GM21390 (cell line): ENCODE measurements around the gene TRMT61A.

ENCODE experiments used
- ATAC-seq: cut with Tn5 transposase; IDR thresholded peaks from one replicate; pipeline ENCODE4 v1.9.1; 2021; ENCODE audit not compliant: unreplicated experiment

Gene TRMT61A

DNA sequence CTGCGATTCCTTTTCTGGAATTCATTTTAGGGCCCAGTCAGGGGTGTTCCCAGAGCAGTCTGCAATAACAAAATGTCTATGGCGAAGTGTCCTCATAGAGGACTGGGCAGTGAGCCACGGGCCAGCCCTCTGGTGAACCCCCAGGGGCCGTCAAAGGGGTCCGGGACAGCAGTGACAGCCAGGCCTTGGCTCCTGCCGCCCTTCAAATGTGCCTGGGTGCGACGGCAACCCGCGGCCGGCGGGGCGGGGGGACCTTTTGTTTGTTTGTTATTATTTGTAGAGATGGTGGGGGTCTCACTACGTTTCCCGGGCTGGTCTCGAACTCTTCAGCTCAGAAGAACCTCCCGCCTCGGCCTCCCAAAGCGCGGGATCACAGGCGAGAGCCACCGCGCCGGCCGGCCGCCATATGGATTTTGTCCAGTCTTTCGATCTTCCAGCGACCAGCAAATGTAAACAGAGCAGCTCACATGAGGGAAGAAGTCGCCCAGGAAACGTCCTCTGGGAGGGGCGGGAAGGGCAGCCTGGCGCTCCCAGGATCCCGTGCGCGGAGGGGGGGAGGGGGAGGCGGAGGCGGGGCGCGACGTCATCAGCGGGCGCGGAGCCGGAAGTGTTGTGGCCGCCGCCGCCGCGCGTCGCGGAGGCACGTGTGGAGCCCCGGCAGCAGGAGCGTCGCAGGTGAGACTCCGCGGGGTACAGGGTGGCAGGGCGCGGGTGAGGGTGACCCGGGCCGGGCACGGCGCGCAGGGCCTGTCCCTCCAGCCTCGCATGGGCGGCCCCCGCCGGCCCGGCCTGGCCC is at the start of gene TRMT61A:
TRMT61A (plus strand) TSS at position 610 of the 796 bp plus-strand sequence. CDS start 783 bp downstream, outside the sequence.
- no peak for ATAC-seq

- peak; percentile 61 for ATAC-seq
Observed at GRCh38 chr14:103480595-103480994, 48.4 kb upstream of the TRMT61A start.

DNA sequence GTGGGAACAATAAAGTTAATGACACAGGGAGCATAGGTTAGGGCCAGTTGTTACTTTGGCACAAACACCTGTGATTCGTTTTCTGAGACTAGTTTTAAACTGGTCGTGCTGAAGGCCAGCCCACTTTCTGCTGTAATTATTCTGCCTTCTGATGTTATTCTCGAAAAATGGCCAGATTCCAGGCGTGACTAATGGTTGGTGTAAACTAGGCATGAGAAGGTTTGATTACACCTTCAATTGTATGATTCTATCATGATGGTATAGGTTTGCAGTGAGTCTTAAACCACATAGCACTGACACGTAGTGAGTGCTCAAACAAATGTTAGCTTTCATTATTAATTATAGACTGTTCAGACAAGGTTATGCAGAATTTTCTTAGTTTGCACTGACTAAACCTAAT is 45.4 kb upstream of the TRMT61A start:
- no peak for ATAC-seq

- no peak for ATAC-seq
Observed at GRCh38 chr14:103485504-103485903, 43.5 kb upstream of the TRMT61A start.

DNA sequence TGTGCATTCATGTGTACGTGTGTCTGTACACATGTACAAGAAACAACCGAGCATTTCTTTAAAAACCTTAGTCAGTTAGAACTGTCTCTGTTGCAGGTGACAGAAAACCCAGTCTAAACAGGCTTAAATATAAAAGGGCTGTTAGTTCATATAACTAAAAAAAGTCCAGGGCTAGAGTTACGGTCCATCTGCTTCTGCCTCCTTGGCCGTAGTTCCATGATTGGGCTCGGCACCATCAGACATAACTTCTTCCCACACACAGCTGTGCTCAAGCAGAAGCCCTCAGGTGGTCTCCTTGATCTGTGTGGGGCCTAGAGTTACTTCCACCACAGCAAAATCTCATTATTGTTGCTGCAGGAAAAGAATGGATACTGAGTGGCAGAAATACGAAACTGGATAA is 40.9 kb upstream of the TRMT61A start:
- ATAC-seq, result no peak

DNA sequence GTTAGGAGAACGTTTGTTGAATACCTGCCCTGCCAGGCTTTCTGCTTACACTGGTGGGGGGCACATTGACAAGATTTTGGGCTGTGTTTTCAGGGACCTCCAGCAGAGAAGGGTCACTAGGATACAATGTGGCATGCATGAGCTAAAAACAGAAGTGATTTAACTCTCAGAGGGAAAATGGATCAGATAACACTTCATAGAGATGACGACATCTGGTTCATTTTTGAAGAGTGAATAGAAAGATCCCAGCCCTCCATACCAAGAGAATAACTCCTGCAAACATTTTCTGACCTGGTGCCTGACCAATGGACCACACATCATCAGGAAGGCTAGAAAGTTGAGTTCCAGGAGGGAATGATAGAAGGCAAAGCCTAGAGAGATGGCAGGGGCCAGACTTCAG is 40.0 kb upstream of the TRMT61A start:
- ATAC-seq, result no peak

GRCh38 chr14:103489621-103490020 is 39.4 kb upstream of the TRMT61A start:
- ATAC-seq, result no peak

- no peak for ATAC-seq
Observed at GRCh38 chr14:103491691-103492090, 37.3 kb upstream of the TRMT61A start.

DNA sequence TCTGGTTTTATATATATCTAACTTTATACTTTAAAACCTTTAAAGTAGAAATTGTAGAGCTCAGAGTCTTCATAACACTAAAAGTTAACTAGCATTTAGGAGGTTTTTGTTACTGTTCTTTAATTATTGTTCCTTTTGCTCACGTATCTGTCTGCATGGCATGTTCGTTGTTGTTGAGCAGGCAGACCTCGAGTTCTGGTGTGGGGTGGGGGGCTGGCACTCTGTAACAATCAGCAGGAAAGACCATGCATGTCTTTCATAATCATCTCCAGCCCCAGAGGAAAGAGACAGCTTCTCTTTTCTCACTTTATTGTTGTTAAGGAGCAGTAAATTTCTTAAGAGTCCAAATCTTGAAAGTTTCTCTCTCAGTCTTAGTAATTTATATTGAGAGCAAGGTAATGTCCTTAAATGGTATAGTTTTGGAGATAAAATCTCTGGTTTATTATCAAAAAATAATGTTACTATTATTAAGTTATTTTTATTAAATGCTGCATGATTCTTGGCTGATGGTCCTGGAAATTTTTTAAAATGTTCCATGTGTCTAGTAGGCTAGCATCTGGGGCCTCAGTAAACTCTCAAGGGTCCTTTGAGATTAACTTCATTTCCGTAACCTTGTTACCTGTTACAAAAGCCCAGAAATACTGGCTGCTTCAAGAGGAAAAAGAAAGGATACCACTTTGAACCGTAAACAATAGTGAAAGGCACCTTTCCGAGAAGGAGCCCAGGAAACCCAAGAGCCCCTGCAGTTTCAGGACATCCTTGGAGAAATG is 36.7 kb upstream of the TRMT61A start:
- no peak for ATAC-seq

GRCh38 chr14:103495854-103496253 is 33.1 kb upstream of the TRMT61A start:
- ATAC-seq, result no peak

GRCh38 chr14:103496776-103497175 is 32.2 kb upstream of the TRMT61A start:
- ATAC-seq, result no peak

DNA sequence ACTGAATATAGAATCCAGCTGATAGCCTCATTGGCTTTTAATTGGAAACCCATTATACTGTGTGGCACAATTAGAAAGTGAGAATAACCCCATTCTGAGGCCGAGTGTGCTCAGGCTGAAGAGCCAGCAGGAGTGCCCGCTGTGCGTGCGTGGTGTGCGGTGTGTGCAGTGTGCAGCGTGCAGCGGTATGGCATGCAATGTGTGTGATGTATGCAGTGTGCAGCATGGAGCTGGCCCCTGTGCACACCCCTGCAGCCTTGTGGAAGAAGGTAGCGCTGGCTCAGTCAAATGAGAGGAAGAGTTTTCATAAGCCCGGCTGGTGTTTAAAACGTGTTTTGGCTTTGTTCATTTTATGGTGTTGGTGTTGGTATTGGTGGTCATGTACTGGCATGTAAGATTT is 29.3 kb upstream of the TRMT61A start:
- ATAC-seq, result no peak

DNA sequence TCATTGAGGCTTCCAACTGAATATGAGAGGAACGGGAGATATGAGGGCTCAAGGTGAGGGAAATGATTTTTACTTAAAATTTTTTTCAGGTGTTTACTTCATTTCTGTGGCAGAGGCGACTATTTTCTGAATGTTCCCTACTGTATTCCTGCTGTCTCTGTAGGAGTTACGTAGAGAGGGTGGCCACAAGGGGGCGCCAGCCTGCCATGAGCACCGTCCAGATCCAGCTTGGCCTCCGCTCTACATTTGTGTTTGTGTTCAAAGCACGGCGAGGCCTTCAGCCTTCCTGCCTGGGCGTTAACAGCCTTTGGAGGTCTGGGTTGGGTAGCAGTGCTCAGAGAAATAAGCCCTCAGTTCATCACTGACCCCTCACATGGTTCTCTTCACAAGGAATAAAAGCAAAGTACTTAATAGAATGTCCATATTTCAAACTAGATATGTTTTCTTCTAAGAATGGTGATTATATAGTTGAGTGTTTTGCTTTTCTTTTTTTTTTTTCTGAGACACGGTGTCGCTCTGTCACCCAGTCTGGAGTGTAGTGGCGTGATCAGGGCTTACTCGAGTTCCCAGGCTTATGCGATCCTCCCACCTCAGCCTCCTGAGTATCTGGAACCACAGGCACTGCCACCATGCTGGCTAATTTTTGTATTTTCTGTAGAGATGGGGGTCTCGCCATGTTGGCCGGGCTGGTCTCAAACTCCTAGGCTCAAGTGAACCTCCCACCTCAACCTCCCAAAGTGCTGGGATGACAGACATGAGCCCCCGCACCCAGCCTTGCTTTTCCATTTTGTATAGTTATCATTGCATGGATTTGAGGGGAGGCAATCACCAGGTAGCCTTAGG is 28.6 kb upstream of the TRMT61A start:
- ATAC-seq, result no peak

DNA sequence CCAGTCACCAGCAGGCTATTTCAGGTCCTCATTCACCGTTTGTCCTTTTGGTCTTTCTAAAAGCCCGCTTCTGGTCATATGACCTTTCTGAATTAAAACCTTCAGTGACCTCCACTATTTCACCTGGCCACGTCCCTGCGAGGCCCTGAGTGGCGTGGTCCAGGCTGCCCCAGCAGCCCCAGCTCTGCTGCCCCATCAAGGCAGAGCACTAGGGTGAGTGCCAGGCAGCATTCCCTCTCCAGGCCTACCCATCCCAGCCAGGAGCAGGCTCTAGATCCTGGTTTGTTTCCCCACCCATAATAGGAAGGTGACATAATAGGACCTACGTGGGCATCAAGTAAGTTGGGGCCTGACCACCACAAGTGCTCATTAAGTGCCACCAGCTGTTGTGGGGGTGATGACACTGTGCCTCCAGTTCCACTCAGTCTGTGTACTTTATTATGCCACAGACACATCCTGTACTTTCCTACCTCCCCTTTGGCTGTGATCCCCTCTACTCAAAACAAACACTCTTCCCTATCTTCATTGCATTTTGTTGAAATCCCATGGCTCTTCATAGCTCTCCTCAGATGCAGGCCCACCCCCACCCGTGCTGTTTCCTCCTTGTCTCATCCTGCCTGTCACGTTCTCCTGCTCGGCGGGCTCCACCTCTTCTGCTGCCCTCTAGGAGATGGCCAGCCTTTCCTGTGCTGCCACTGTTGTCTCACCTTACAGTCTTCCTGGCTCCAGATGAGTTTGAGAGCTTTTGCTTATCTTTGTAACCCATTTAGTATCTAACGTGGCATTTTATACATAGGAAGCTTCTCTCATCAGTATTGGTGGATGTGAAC is 27.7 kb upstream of the TRMT61A start:
- ATAC-seq, result no peak

DNA sequence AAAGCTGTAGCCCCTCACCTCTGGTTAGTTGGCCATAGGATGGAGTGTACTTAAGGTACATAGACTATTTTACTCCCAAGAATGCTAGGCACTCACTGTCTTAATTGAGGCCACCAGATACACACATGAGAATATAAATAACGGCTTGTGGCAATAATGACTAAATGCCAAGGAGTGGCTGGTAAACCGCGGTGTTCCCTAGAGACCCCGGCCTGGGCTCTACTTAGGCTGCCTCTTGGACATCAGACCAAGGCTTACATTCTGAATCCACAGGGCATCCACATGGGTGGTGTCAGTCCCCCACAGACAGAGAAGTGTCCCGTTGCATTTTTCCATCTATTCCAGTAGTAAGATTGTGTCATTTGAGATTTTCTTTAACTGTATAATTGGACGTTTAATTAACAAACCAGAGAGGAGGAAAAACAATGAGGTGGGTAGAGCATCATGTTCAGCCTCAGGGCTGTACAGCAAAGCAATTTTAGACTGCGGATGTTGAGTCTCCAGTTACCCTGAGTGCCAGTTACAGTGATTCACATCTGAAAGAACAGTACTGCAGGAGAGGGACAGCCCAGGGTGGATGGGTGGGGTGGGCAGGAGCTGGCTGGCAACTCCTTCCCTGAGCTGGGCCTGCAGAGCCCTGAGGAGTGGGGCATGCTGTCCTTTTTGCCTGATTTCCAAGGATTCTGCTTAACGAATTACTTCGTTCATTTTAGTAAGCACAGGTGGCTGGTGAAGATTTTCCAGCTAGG is 26.9 kb upstream of the TRMT61A start:
- ATAC-seq, result no peak

DNA sequence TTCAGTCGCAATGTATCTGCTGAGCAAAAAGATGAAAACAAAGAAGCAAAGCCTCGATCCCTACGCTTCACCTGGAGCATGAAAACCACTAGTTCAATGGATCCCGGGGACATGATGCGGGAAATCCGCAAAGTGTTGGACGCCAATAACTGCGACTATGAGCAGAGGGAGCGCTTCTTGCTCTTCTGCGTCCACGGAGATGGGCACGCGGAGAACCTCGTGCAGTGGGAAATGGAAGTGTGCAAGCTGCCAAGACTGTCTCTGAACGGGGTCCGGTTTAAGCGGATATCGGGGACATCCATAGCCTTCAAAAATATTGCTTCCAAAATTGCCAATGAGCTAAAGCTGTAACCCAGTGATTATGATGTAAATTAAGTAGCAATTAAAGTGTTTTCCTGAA is 26.1 kb upstream of the TRMT61A start:
- ATAC-seq, result no peak

GRCh38 chr14:103503296-103503695 is 25.7 kb upstream of the TRMT61A start:
- no peak for ATAC-seq

- ATAC-seq, result no peak
Observed at GRCh38 chr14:103504991-103505565, 23.9 kb upstream of the TRMT61A start.

DNA sequence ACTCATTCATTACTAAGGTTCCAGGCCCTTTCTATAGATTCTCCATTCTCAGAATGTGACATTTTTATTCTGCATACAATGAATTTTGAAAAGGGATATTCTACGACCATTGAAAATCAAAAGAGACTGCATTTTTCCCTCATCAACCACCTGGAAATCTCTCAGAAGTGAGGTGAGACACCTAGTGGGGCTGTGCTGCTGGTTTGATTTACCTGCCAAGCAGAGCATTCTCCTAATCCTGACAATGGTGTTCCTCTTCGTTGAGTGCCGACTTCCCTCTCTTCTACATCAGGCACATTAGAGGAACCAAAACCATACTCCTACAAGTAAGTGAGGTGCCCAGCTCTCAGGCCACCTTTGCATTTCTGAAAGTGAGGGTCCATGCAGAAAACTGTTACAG is 21.2 kb upstream of the TRMT61A start:
- ATAC-seq, result no peak
